Measurements from ENCODE around the gene UBE3B.

Gene UBE3B

GRCh38 chr12:109557805-109558204, 80.4 kb downstream of the UBE3B start:
- no peak for DNase-seq

GRCh38 chr12:109558374-109559199, 81.2 kb downstream of the UBE3B start:
- no peak for DNase-seq

- no peak for DNase-seq
These were observed 81.7 kb downstream of the UBE3B start for GRCh38 chr12:109559200-109559505.

DNA sequence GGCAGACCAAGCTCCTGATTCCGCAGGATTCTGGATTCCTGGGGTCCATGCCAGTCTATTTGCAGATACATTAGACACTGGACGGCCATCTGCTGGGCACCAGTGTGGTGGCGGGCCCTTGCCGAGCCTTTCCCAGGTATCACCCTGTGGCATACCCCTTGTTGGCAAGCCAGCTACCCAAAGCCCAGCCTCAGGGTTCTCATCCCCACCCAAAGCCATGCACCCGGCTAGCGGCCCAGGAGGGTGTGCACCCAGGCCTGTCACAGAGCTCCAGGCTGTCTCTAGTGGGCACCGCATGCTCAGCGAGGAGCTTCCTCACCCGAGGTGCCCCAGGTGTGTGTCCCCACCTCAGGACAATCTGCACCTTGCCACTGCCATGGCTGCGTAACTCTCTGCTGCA, 82.2 kb downstream of the UBE3B start:
- DNase-seq = no peak

GRCh38 chr12:109560867-109561710, 83.7 kb downstream of the UBE3B start:
- no peak for DNase-seq

- DNase-seq = no peak
These were observed 84.2 kb downstream of the UBE3B start for GRCh38 chr12:109561711-109562030.

- DNase-seq = no peak
These were observed 85.4 kb downstream of the UBE3B start for GRCh38 chr12:109562871-109563270.

- DNase-seq = no peak
These were observed 86.2 kb downstream of the UBE3B start for GRCh38 chr12:109563291-109564284.

DNA sequence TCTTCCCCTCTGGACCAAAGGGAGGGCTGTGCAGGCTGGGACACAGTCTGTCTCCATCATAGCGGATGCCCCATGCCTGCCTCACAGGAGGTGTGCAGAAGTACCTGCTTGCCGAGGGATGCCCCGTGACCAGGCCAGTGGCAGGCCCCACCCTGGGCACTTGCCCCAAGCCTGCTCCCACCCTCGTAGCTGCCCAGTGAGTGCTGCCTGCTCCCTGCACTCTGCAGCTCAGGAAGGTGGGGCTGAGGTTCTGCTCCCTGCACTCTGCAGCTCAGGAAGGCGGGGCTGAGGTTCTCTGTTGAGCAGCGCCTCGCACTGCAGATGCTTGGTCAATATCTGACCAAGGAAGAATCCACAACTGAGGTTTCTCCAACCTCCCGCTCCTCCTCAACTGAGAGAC, 89.0 kb downstream of the UBE3B start:
- no peak for DNase-seq

DNA sequence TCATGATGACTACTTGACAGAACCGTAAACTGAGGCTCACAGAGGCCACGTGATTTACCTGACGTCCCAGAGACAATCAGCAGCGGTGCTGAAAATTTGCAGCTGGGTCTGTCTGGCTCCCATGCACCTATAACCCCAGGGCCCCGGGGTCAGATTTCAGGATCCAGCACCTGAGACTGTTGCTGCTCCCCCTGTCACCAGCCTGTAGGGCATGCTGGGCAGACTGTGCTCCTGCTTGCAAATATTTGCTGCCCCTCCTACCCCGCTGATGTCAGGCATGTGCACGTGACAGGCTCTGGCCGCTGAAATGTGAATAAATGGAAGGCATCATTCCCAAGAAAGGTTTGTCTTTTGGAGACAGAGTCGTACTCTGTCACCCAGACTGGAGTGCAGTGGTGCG, 89.9 kb downstream of the UBE3B start:
- no peak for DNase-seq

GRCh38 chr12:109567967-109568366, 90.5 kb downstream of the UBE3B start:
- no peak for DNase-seq

DNA sequence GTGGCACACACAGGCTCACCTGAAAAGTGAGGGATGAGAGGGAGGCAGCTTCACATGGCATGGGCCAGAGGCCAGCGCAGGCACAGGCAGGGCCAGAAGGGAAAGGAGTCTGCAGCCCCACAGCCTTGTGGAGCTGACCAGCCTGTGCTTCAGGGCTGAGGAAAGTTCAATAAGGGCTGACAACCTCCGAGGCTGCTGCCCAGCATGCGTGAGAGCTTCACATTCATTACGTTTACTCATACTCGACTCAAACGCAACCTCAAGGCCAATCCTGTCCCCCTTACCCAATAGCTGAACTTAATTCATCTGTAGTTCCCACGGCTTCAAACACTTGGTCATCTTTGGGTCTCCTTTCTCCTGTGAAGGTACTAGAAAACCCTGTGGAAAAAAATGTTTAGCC, 91.1 kb downstream of the UBE3B start:
- DNase-seq = no peak

DNA sequence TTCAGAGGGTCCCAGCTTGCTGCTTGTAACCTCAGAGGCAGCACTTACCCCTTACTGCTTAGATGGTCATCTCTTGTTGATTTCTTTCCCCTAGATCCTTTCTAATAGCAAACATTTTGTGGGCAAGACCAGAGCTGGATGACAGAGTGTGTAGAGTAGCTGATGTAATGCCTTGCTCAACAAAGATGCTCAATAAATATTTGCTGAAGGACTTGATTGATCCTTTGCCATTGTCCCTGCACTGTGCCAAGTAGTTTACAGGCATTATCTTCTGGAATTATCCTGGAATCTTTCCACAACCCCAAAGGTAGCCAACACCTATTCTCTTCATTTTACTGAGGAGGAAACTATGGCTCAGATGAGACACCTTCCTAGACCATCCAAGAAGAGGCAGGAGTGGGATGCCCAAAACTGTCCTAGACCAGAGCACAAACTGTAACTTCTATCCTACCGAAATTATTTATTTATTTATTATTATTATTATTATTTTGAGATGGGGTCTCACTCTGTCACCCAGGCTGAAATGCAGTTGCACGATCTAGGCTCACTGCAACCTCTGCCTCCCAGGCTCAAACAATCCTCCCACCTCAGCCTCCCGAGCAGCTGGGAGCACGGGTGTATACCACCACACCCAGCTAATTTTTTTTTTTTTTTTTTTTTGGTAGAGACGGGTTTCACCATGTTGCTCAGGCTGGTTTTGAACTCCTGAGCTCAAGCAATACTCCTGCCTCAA, 94.5 kb downstream of the UBE3B start:
- no peak for DNase-seq

GRCh38 chr12:109572506-109572845, 95.0 kb downstream of the UBE3B start:
- DNase-seq = no peak

GRCh38 chr12:109573029-109573913, 95.8 kb downstream of the UBE3B start, which contains the start of the genes MMAB and MVK:
Gene MMAB (minus strand): TSS chr12:109573504. CDS start chr12:109573480, 24 bp downstream.
Gene MVK (plus strand): TSS chr12:109573794. CDS start chr12:109574823, 1,029 bp downstream.
- peak; percentile 99 for DNase-seq

DNA sequence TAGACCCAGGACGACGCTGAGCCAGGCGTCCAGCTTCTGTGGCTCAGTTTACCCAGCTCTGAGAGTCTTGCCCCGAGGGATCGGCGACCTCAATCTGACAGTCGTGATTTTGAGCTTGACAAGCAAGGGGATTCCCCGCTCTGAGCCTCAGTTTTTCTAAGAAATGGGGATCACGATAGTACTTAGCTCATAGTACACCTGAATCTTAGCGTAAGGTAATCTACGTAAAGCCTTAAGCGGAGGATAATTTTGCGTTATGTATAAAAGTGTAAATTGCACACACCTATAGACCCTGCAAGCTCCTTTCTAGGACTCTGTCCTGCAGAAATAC, 96.4 kb downstream of the UBE3B start:
- no peak for DNase-seq

DNA sequence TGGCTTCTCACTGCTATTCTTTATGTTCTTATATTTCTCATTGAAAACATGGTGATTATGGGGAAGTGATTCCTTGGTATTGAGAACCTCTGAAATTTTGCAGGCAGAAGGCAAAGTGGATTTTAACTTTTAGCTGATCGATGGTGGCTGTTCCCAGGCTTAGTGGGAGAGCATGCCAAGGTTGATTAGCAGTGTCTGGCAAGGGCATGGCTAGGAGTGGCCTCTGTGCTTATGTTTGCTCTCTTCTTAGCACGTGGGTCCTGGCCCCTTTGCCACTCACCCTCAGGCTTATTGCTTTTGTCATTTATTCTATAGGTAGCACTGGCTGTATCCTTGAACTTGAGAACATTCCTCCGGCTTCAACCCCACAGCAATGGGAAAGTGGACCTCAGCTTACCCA, 98.2 kb downstream of the UBE3B start:
- no peak for DNase-seq

GRCh38 chr12:109577311-109577710, 99.9 kb downstream of the UBE3B start:
- DNase-seq = no peak

DNA sequence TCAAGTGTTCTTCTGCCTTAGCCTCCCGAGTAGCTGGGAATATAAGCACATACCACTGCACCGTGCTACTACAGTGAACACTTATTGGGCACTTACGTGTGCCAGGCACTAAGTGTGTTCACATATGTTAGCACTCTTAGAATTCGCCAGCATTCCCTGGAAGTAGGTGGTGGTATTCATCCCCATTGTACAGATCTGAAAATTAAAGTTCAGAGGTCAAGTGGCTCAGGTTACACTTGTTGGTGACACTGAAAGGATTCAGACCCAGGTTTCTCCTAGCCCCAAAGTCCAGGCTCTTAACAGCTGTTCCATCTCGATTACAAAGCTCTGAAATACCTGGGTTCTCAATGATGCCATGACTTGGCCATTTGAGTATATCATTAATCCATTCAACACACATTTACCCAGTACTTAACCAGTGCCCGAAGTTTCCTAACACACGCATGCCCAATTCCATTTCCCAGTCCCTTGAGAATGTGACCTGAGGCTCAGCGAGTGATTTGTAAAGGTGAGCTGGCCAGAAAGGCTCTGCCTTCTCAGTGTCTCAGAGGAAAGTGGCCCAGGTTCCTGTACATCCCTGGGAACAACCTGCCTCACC, 101.0 kb downstream of the UBE3B start:
- DNase-seq = no peak

DNA sequence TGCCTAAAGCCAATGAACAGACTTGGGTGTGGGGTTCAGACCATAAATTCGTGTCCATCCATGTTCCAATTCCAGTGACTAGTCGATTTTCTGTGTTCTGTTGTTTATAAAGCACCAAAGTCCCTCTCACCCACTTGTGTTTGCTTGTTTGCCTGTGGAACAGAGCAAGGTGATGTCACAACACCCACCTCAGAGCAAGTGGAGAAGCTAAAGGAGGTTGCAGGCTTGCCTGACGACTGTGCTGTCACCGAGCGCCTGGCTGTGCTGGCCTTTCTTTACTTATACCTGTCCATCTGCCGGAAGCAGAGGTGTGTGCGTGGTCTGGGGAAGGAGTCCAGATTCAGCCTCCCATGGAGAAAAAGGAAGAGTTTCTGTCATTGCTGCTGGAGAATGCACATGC, 102.2 kb downstream of the UBE3B start:
- no peak for DNase-seq

- DNase-seq = no peak
These were observed 102.8 kb downstream of the UBE3B start for GRCh38 chr12:109580272-109580671.
